HT1080 (cell line): ENCODE results near the gene CD163L1. TPM values are rescaled to one million over a fixed set of nuclear protein-coding genes. Genes with fewer than 3 reads are reported as not detected.

Experiments used
- DNase-seq: peaks from one replicate; pipeline ENCODE4 v3.0.0-alpha.2; 2015; ENCODE audit warnings: low read depth
- total RNA-seq: library from RNA; depleted of rRNA; stranded (reverse); fragments of >200 nt; shearing (Covaris generic); gene quantifications from 2 replicates; pipeline ENCODE4 v1.2.3, GENCODE V29; 2014

CD163L1 gene
- total RNA-seq, 1 experiment from 2014 or later, result 6.0 TPM

DNA sequence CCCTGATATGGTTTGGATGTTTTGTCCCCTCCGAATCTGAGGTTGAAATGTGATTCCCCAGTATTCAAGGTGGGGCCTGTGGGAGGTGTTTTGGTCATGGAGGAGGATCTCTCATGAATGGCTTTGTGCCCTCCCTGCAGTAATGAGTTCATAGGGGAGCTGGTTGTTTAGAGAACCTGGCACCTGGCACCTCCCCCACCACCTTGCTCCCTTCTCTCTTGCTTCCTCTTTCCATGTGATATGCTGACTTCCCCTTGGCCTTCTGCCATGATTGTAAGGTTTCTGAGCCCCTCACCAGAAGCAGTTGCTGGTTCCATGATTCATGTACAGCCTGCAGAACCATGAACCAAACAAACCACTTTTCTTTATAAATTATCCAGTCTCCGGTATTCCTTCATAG, 32.6 kb downstream of the CD163L1 start:
- peak; percentile 11 for DNase-seq

DNA sequence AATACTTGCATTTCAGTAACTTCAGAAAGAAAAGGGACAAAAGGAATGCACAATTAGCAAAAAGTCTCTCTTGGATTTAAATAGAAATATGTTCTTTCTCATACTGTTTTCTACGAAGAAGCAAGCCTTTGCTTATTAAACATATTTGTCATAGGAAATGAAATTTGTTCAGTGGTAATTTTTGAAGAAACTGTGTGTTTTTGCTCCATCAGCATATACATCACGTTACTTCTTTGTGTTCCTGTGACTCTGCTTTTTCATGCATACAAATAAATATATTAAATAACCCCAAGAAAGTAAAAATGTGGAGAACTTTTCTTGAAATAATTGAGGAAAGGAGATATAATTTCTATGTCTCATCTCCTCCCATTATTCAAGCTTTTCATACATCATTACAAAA, 39.7 kb downstream of the CD163L1 start:
- no peak for DNase-seq

DNA sequence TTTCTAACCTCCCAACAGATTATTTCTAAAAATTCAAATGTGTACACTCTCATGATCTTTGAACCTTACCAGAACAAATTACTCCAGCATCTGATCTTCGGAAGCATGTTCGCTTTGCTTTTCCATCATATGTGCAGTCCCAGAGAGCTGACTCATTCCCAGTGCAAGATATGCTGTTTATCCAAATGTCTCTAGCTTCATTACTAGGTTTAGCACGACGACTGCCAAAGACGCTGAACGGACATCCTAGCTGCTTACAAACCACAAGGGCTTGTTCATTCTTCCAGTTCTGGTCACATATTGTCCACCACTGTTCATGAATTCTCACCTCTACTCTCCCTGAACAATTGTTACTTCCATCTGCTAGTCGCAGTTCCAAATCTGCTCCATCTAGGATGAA, 40.5 kb downstream of the CD163L1 start:
- peak; percentile 56 for DNase-seq

DNA sequence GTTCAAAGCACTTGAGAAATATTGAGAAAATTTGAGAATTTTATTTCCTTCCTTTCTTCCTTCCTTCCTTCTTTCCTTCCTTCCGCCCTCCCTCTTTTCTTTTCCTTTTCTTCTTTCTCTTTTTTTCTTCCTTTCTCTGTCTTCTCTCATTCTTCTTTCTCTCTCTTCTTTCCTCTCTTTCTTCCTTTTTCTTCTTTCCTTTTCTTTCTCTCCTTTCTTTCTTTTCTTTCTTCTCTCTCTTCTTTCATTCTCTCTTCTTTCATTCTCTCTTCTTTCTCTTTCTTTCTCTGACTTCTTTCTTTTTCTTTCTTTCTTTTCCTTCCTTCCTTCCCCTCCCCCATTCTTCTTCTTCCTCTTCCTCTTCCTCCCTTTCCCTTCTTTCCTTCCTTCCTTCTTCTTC, 44.9 kb downstream of the CD163L1 start:
- no peak for DNase-seq

DNA sequence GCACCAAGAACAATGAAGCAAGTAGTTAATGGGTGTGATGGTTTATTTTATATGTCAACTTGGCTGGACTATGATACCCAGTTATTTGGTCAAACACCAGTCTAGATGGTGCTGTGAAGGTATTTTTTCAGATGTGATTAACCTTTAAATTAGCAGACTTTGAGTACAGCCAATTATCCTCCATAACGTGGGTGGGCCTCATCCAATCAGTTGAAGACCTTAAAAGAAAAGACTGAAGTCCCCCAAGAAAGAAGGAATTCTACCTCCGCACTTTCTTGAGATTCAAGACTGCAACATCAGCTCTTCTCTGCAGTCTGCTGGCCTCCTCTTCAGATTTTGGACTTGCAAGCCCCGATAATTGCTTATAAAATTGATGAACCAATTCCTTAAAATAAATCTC, 47.5 kb downstream of the CD163L1 start:
- DNase-seq, result no peak

DNA sequence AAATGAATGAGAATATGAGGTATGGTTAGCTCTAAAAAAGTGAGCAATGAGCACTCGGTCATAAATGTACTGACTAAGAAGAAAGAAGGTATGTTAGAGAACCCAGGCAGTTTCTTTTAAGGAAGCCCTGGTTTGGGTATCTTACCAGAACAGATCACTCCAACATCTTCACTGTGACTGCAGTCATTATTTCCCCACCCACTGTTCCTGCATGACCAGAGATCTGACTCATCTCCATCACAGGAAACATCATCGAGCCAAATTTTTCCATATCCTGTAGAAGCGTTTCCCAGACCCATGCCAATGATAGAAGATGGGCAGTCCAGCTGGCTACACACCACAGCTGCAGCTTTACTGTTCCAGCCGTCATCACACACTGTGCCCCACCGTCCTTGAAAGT, 48.0 kb downstream of the CD163L1 start:
- DNase-seq, result peak; percentile 86

DNA sequence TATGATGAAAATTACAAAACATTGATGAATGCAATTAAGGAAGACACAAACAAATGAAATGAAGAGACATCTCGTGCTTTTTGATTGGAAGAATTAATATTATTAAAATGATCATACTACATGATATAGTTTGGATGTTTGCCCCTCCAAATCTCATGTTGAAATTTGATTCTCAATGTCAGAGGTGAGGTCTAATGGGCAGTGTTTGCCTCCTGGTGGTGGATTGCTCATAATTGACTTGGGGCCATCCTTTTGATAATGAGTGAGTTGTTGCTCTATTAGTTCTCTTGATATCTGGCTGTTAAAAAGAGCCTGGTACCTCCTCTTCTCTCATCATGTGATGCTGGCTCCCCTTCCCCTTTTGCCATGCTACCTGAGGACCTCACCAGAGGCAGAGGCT, 56.7 kb downstream of the CD163L1 start:
- no peak for DNase-seq

DNA sequence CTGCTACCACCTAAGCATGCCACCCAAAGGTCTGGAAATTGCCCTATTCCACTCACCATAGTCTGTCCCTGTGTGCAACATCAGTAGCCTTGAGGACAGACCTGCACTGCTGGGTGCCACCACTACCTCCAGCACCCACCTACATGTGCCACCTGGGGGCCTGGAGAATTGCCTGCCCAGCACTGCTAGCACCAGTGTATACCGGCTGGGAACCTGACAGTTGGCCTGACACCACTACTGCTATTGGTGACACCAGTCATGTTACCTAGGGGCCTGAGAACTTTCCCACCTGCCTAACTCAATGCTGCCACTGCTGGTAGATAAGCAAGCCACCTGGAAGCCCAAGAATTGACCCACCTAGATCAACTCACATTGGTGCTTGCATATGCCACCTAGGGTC, 60.8 kb downstream of the CD163L1 start:
- DNase-seq, result no peak

DNA sequence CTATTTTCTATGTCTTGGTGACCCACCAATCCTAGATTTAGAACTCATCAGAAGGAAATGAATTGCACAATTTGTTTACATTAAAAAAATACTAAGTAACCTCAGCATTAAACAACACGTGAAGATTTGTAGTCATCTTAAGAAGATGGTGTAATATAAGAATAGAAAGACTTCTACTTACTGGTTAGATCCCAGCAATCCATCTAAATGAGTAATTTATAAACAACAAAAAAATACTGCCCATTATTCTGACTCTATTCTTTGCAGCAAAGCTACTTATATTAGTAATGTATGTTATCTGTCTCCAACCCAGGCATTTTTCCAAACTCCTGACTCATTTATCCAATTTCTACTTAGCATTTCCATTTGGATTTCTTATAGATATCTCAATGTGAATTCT, 67.8 kb downstream of the CD163L1 start:
- DNase-seq, result peak; percentile 43

DNA sequence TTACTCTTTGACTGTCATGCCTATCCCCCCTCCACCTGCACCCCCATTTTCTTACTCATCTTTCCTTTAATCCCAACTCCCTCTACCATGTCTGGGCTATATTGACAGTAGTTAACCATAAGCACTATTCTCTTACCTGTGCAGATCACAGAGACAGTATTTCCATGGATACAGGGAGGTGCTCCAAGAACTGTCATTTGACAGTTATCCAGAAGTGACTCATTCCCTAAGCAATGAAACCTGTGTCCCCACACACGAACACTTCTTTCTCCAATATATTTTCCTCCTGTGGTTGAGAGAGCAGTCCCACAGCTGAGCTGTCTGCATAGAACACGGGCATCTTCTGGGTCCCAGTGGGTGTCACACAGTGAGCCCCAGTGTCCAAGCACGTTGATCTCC, 68.8 kb downstream of the CD163L1 start:
- no peak for DNase-seq

DNA sequence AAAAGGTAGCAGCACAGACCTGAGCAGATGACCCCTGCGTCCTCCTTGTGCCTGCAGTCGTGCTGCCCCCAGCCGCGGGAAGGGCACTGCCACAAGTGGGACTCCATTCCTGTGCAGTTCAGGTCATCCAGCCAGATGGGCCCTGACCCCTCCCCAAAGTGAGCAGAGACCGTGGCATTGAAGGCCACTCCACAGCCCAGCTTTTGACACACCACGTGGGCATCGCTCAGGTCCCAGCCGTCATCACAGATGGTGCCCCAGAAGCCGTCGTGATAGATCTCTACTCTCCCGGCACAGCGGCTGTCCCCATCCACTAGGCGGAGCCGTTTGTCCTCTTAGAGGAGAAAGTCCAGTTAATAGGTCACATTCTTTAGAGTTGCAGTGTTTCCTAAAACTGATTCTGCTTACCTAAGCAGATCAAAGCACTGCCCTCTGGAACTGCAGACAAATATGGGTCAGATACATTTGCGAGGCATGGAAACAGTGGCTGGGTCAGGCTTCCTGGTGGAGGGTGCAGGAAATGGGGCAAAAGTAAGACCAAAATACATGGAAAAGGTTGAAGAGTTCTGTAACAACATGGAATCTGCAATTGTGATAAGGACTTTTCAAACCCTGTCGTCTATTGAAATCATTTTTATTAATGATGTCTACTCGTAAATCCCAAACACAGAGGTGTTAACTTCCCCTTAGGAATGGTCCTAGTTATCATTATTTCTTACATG, 69.4 kb downstream of the CD163L1 start:
- peak; percentile 60 for DNase-seq

DNA sequence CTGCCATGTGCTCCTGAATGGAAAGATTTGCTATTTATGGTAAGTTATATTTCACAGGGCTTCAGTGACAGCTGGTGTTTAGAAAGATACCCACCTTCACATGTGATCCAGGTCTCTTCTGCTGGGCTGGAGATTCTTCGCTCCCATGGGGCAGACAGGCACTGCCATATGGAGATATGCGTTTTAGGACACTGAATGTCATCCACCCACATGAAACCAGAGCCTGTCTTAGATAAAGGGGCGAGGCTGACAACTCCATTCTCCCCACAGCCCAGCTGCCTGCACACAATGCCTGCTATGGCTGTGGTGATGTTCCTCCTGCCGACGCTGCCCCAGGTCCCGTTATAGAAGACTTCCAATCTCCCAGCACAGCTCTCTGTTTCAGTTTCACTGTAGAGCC, 70.7 kb downstream of the CD163L1 start:
- no peak for DNase-seq

DNA sequence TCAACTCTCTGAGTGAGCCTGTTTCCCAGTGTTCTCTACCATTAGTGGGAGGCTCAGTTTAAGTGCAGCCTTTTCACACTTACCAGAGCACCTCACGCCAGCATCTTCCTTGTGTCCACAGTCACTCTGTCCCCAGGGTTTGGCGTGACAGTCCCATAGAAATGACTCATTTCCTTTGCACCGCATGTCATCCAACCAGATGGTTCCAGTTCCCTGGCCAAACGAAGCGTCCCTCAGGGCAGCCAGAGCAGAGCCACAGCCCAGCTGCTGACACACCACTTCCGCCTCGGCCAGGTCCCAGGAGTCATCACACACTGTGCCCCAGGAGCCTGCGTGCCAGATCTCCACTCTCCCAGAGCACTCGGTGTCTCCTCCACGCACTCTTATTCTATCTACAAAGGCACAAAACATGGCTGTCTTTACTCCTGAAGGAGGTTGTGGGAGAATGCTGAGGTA, 74.7 kb downstream of the CD163L1 start:
- DNase-seq, result peak; percentile 66

DNA sequence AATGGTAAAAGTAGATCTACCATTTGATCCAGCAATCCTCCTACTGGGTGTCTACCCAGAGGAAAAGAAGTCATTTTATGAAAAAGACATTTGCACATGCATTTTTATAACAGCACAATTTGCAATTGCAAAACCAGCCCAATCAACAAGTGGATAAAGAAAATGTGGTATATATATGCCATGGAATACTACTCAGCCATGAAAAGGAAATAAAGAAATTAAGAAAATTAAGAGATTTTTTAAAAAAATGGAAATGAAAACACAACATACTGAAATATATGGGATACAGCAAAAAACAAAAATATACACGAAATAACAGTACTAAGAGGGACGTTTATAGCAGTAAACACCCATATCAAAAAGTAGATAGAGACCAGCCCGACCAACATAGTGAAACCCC, 81.2 kb downstream of the CD163L1 start:
- DNase-seq, result no peak

DNA sequence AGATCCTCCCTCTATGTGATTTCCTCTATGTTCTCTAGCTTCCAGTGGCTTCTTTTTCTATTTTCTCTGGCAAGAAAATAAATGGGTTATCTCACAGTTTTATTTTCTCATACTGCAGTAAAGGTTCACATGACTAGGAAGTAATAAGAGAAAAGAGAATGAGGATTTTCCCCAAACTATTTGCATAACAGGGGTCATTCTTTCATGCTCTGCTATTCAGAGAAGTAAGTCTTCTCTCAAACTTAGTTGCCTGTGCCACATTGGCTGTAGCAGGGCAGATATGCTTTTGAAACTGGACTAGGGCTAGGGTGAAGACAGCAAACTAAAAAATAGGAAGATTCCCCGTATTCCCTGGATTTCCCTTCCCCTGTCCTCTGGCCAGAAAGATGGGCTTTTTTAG, 82.7 kb downstream of the CD163L1 start:
- DNase-seq, result no peak

DNA sequence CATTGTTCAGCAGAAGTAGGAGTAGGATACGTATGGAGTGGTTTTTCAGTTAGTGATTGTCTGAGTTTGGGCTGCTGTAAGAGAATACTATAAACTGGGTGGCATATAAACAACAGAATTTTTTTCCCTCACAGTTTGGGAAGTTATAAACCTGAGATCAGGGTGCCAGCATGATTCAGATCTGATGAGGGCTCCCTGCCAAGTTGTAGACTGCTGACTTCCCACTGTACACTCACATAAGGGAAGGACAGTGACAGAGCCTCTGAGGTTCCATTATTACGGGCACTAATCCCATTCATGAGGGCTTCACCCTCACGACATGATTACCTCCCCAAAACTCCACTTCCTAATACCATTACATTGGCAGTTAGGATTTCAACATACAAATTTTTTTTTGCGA, 89.4 kb downstream of the CD163L1 start:
- peak; percentile 55 for DNase-seq

DNA sequence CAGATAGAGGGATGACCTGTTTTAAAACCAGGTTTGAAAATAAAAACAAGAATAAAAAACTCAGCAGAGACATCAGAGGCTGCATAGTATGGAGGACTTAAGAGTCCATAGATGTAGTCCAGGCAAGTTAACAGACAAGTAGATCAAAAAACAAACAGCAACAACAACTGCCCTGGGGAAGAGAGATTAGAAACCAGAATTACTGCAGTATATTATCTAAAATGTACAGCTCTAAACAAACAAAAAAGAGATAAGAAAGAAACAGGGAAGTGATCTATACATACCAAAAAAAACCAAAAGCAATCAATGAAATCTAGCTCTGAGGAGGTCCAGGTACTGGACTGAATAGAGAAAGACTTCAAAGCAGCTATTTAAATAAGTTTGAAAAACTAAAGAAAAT, 91.3 kb downstream of the CD163L1 start:
- no peak for DNase-seq

DNA sequence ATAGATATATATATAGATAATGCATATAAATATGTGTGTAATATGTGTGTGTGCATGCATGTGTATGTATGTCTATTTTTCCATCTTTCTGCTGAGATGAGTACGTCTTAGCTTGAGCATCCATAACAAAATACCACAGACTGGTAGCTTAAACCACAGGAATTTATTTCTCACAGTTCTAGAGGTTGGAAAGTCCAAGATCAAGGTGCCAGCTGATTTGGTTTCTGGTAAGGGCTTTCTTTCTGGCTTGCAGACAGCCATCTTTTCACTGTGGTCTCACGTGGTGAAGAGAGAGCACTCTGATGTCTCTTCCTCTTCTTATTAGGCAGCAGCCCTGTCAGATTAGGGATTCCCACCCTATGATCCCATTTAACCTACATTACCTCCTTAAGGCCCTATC, 92.8 kb downstream of the CD163L1 start:
- DNase-seq, result peak; percentile 54

DNA sequence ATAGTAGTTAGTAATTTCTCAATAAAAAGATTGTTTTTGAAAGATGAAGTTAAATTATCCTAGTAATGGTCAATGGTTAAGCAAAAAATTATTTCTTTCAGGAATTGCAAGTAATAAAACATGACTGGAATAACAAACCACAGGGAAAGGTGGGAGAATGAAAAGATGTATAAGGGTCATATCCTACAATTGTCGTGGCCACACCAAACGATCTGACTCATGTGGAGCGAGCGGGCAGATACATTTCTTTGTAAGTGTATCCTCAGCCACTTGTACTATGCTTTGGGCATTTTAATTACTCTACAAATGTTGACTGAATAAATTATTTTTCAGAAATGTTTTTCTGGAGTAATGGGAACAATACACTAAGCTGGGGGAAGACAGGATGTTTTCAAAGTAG, 94.5 kb downstream of the CD163L1 start:
- DNase-seq, result no peak

DNA sequence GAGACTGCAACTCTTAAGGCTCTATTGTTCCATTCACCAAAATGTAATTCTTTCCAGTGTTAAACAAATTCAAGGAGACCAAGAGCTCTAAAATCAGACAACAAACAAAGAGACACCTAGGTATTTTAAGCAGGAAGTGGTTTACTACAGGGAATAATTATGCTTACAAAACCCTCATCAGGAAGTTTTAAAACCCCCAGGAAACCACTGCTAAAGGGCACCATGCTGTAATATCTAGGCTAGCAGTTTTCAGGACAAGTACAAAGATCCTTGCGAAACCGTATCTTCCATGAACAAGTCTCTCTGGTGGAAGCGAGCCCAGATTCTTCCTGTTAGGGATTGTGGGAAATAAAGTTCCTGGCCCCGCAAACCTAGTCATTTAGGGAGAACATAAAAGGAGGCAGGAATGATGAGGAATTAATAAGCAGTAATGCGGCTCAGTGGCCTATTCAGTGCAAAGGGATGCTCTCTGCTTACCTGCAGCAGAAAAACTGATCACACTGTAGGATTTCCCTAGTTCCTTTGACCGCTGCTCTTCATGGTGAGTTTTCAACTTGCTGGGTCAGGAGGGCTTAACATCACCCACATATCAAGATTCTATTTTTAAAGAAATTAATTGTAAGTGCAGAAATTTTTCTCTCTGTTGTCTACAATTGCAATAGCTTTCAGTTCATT, 97.3 kb downstream of the CD163L1 start:
- peak; percentile 45 for DNase-seq

DNA sequence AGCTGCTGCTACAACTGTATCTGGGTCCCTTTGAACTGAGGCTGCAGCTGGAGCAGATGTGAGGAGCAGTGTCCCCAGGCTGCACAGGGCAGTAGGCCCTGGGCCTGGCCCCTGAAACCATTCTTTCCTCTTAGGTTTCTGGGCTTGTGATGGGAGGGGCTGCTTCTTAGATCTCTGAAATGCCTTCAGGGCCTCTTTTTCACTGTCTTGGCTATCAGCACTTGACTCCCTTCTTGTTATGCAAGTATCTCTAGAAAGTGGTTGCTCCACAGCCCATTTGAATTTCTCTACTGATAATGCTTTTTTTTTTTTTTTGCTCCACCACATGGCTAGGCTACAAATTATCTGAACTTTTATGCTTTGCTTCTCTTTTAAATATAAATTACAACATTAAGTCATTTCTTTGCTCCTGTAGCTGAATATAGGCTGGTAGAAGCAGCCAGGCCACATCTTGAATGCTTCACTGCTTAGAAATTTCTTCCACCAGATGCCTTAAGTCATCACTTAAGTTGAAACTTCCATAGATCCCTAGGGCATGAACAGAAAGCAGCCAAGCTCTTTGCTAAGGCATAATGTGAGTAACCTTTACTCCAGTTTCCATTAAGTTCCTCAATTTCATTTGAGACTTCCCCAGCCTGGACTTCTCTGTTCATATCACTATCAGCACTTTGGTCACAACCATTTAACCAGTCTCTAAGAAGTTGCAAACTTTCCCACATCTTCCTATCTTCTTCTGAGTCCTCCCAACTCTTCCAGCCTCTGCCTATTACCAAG, 98.9 kb downstream of the CD163L1 start:
- DNase-seq, result no peak

DNA sequence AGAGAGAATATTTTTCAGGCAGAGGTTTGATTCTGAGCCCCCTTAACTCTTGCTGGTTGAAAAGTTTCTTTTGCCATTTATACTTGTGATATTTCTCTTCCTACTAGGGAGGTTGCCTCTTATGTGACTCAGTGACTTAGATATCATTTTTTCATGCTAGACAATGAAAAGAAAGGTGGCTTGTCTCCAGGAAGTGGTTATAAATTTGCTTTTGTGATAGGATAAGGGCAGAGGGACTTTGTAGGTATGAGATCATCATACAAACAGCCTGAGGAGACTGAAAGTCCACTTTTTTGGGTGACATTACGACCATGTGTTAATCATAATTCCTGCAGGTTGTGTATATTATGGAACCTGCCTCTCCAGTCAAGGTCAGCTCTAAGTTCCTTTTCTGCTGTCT, 104.3 kb downstream of the CD163L1 start:
- peak; percentile 25 for DNase-seq
